MM.1S (cell line): ENCODE measurements around the gene CD101.

Experiments
- CTCF ChIP-seq: fragments of 300-600 bp; sonication (generic); IDR thresholded peaks from 2 replicates; pipeline ENCODE4 v1.5.1; 2016; ENCODE audit warnings: antibody characterized with exemption, low read length, mixed read lengths
- EZH2 ChIP-seq: fragments of 300-600 bp; sonication (generic); optimal IDR thresholded peaks from 2 replicates; pipeline ENCODE3; 2017; ENCODE audit warnings: low read depth, mild to moderate bottlenecking, antibody characterized with exemption, low read length, mixed read lengths
- EZH2phosphoT487 ChIP-seq: fragments of 300-600 bp; sonication (generic); IDR thresholded peaks from 2 replicates; pipeline ENCODE4 v1.6.1; 2018; ENCODE audit warnings: antibody characterized with exemption, low read length

- TF ChIP-seq CTCF (no peak), EZH2 (no peak), EZH2phosphoT487 (no peak)
Measured at GRCh38 chr1:117029685-117030084, 28.1 kb downstream of the CD101 start.
